Endothelial cell of umbilical vein (primary cell): ENCODE measurements around the gene ARL11. TPM values are rescaled to one million over a fixed set of nuclear protein-coding genes. Genes with fewer than 3 reads are reported as not detected.
"Not testable (repeated sequence)": the region's sequence is repeated elsewhere in the genome, so short reads cannot be mapped to it uniquely, and the experiment has no call there.

Experiments
- BruUV-seq: library from RNA; stranded (reverse); fragments of 400-500 nt; replicated peaks from 2 replicates; lab custom pipeline; 2021; lab: Mats Ljungman, UMichigan
- CTCF ChIA-PET: fragments of 300-600, 350-600 bp; sonication (Branson Sonifier 250); formaldehyde crosslinking; loops from one replicate; lab custom pipeline; 2021; ENCODE audit warnings: antibody characterized with exemption, inconsistent platforms; lab: Charles Lee
- POLR2A ChIA-PET: fragments of 300-600, 350-600 bp; sonication (Branson Sonifier 250); formaldehyde crosslinking; loops from one replicate; lab custom pipeline; 2021; ENCODE audit warnings: antibody characterized with exemption, inconsistent platforms; lab: Charles Lee
- DNase-seq: peaks from one replicate; pipeline ENCODE4 v3.0.0-alpha.2; 2011; ENCODE audit warnings: low read depth, low spot score
- FAIRE-seq: peaks from 2 replicates; lab custom pipeline; 2011; peaks lifted over from hg19 to GRCh38; lab: Jason Lieb, UNC
- H2AFZ ChIP-seq: 2 replicates; pipeline ENCODE4 v1.6.0; 2012; ENCODE audit warnings: low read depth, low read length, control low read depth, inconsistent platforms
- H3K27ac ChIP-seq: 2 replicates; pipeline ENCODE4 v1.5.1; 2011; ENCODE audit warnings: low read depth, mild to moderate bottlenecking, control low read depth, low read length, moderate library complexity; ENCODE audit not compliant: insufficient read depth
- H3K27me3 ChIP-seq, 2 experiments: 2 replicates each; pipeline versions ENCODE4 v1.6.0 to v1.6.1; 2011; ENCODE audit warnings: low read length in 2 of 2, mixed read lengths in 1 of 2; ENCODE audit not compliant: control insufficient read depth in 2 of 2, insufficient read depth in 2 of 2
- H3K36me3 ChIP-seq, 2 experiments: 2 replicates in 1 of 2; 3 replicates in 1 of 2; pipeline ENCODE4 v1.5.1; 2011; ENCODE audit warnings: low read length in 2 of 2, mild to moderate bottlenecking in 1 of 2, moderate library complexity in 1 of 2; ENCODE audit not compliant: control insufficient read depth in 2 of 2, insufficient read depth in 2 of 2; ENCODE audit errors: extremely low read depth in 1 of 2
- H3K4me1 ChIP-seq: 3 replicates; pipeline ENCODE4 v1.5.1; 2011; ENCODE audit warnings: mild to moderate bottlenecking, low read length; ENCODE audit not compliant: control insufficient read depth, insufficient read depth; ENCODE audit errors: extremely low read depth
- H3K4me2 ChIP-seq: 2 replicates; pipeline ENCODE4 v1.6.1; 2011; ENCODE audit warnings: low read length, control low read depth, mixed read lengths; ENCODE audit not compliant: insufficient read depth
- H3K4me3 ChIP-seq, 3 experiments: fragments of 200-600 bp in 1 of 3; sonication (generic), shearing (Covaris generic) in 1 of 3; replicated peaks in 1 of 3; 2 replicates each; pipeline ENCODE4 v1.5.1; 2011 to 2016; ENCODE audit warnings: control low read depth in 3 of 3, low read length in 3 of 3, mild to moderate bottlenecking in 2 of 3, inconsistent platforms in 1 of 3, low read depth in 1 of 3, moderate library complexity in 1 of 3; ENCODE audit not compliant: insufficient read depth in 1 of 3
- H3K79me2 ChIP-seq: 2 replicates; pipeline ENCODE4 v1.6.0; 2012; ENCODE audit warnings: low read length, inconsistent platforms; ENCODE audit not compliant: control insufficient read depth, insufficient read depth
- H3K9ac ChIP-seq: replicated peaks from 2 replicates; pipeline ENCODE3; 2011; ENCODE audit warnings: low read length, control low read depth; ENCODE audit not compliant: insufficient read depth; ENCODE audit errors: extremely low read depth
- H3K9me1 ChIP-seq: replicated peaks from 3 replicates; pipeline ENCODE4 v1.6.0; 2011; ENCODE audit warnings: mild to moderate bottlenecking, low read length; ENCODE audit not compliant: control insufficient read depth, insufficient read depth; ENCODE audit errors: extremely low read depth
- H3K9me3 ChIP-seq: replicated peaks from 2 replicates; pipeline ENCODE4 v1.5.1; 2012; ENCODE audit warnings: low read length, inconsistent platforms; ENCODE audit not compliant: control insufficient read depth, insufficient read depth
- H4K20me1 ChIP-seq: replicated peaks from 2 replicates; pipeline ENCODE3; 2011; ENCODE audit warnings: mild to moderate bottlenecking, low read length; ENCODE audit not compliant: control insufficient read depth, insufficient read depth; ENCODE audit errors: extremely low read depth
- CTCF ChIP-seq, 2 donors: IDR thresholded peaks; 1 replicate in 1 of 2; 2 replicates in 1 of 2; pipeline ENCODE4 v1.5.1; 2011; ENCODE audit warnings: low read length in 2 of 2, mild to moderate bottlenecking in 2 of 2, moderate library complexity in 2 of 2, control low read depth in 1 of 2, inconsistent platforms in 1 of 2, low read depth in 1 of 2; ENCODE audit not compliant: insufficient read depth in 1 of 2; ENCODE audit errors: extremely low read depth in 1 of 2
- EZH2 ChIP-seq: IDR thresholded peaks from 2 replicates; pipeline ENCODE4 v1.6.1; 2012; ENCODE audit warnings: borderline replicate concordance, low read depth, mild to moderate bottlenecking, moderate library complexity, low read length, inconsistent platforms; ENCODE audit not compliant: severe bottlenecking
- FOS ChIP-seq: IDR thresholded peaks from 2 replicates; pipeline ENCODE4 v1.6.1; 2011; ENCODE audit warnings: mild to moderate bottlenecking, low read length, moderate library complexity, borderline replicate concordance; ENCODE audit not compliant: insufficient read depth
- GATA2 ChIP-seq: IDR thresholded peaks from 2 replicates; pipeline ENCODE4 v1.7.0; 2011; ENCODE audit warnings: low read depth, mild to moderate bottlenecking, moderate library complexity, mixed read lengths, low read length; ENCODE audit not compliant: insufficient read length, insufficient read depth
- JUN ChIP-seq: IDR thresholded peaks from 2 replicates; pipeline ENCODE4 v1.6.1; 2011; ENCODE audit warnings: borderline replicate concordance, low read depth; ENCODE audit not compliant: insufficient read length, insufficient read depth
- MYC ChIP-seq: IDR thresholded peaks from one replicate; pipeline ENCODE4 v1.6.1; 2011; ENCODE audit warnings: mild to moderate bottlenecking, low read depth, low read length
- POLR2A ChIP-seq: IDR thresholded peaks from 2 replicates; pipeline ENCODE4 v1.6.1; 2012; ENCODE audit warnings: low read depth, mild to moderate bottlenecking, control low read depth, low read length
- POLR2AphosphoS5 ChIP-seq: IDR thresholded peaks from 2 replicates; pipeline ENCODE4 v1.6.1; 2012; ENCODE audit warnings: low read depth, mild to moderate bottlenecking, control low read depth, low read length, moderate library complexity; ENCODE audit not compliant: insufficient read depth
- dilution Hi-C: fragments of 300-500 bp; cut with MboI; formaldehyde crosslinking; loops from one replicate; pipeline ENCODE4 v1.15.0; 2019; ENCODE audit warnings: low sequenced_read_pairs; ENCODE audit not compliant: extremely low pct_ligation_motif_present
- intact Hi-C: fragments of 100-400 bp; cut with micrococcal nuclease; formaldehyde crosslinking; loops from one replicate; pipeline ENCODE4 v1.10.0; 2022
- polyA plus RNA-seq, 4 experiments: library from polyadenylated mRNA; depleted of rRNA in 3 of 4; stranded (reverse) in 3 of 4; unstranded in 1 of 4; fragments of >200 nt; gene quantifications; 2 replicates each; pipeline versions ENCODE4 v1.2.1 to v1.2.3, GENCODE V29; 2011 to 2012; ENCODE audit warnings: missing spikeins in 1 of 4
- total RNA-seq: library from RNA; stranded (reverse); gene quantifications from 2 replicates; pipeline ENCODE4 v1.2.3, GENCODE V29; 2021
- TF ChIP-seq, protein P1 (sequence below): IDR thresholded peaks from 2 replicates; pipeline ENCODE4 v1.6.1; 2011; ENCODE audit not compliant: insufficient read depth, insufficient read length

The ARL11 gene
- total and polyA plus RNA-seq, 2 donors (not counting 3 experiments of a cell fraction or from before 2014, with no cell fraction given), result 0.06 to 0.20 TPM

GRCh38 chr13:49602005-49602404 is 26.3 kb upstream of the ARL11 start:
- Histone ChIP-seq H3K4me2 (no peak overlapping the region), H4K20me1 (no peaks in the 10 kb centered on the region), H3K36me3 (no peaks in the 10 kb centered on the region), H3K4me3 (no peak overlapping the region), H3K79me2 (no peaks in the 10 kb centered on the region), H3K9me3 (no peaks in the 10 kb centered on the region), H3K9ac (no peak overlapping the region), H2AFZ (no peak overlapping the region), H3K4me1 (no peaks in the 10 kb centered on the region), H3K27ac (no peak overlapping the region), H3K9me1 (no peaks in the 10 kb centered on the region), H3K27me3 (no peaks in the 10 kb centered on the region)
- FAIRE-seq (no peak), DNase-seq (no peak)
- TF ChIP-seq MYC (no peak), GATA2 (no peak), EZH2 (no peak), FOS (no peak), POLR2AphosphoS5 (no peak), JUN (no peak), CTCF (IDR thresholded peaks at IDR 0.05; ENCODE audit: extremely low read depth in 1 of 2, insufficient read depth in 1 of 2, low read depth in 1 of 2, low read length in 2 of 2) (no peak), POLR2A (no peak)
- TF ChIP-seq, protein P1, sequence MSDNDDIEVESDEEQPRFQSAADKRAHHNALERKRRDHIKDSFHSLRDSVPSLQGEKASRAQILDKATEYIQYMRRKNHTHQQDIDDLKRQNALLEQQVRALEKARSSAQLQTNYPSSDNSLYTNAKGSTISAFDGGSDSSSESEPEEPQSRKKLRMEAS, result no peak
- no TSS peak for BruUV-seq
- dilution Hi-C loops, result no loop called here
- CTCF ChIA-PET, result interaction anchor here (0.8 to 1.3 kb wide), 6 partner anchors 13 to 321 kb away, joined by 3 read pairs; no protein-coding TSS in a partner anchor
- POLR2A ChIA-PET, result no interaction called here
- intact Hi-C loops, result no loop called here

DNA sequence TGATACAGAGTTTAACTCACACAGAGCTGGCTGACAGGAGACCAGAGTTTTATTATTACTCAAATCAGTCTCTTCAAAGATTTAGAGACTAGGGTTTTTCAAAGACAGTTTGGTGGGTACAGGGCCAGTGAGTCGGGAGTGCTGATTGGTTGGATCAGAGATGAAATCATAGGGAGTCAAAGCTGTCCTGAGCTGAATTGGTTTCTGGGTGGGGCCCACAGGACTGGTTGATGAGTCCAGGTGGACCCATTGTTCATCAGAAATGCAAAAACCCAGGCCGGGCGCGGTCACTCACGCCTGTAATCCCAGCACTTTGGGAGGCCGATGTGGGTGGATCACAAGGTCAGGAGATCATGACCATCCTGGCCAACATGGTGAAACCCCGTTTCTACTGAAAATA is 25.7 kb upstream of the ARL11 start:
- FAIRE-seq, H3K4me2 ChIP-seq, BruUV-seq, H3K9ac ChIP-seq, H3K9me1 ChIP-seq, H3K36me3 ChIP-seq, H3K79me2 ChIP-seq, H3K4me1 ChIP-seq, intact Hi-C loops, POLR2A ChIA-PET, H3K27ac ChIP-seq, H3K9me3 ChIP-seq, H2AFZ ChIP-seq, DNase-seq, H3K4me3 ChIP-seq, H4K20me1 ChIP-seq, H3K27me3 ChIP-seq, dilution Hi-C loops: not testable (repeated sequence)
- CTCF ChIA-PET, result interaction anchor here (0.6 to 1.3 kb wide), 7 partner anchors 13 to 322 kb away, joined by 3 read pairs; no protein-coding TSS in a partner anchor
